Measurements from ENCODE around the gene ZNF2. TPM values are rescaled to one million over a fixed set of nuclear protein-coding genes. Genes with fewer than 3 reads are reported as not detected.

Gene ZNF2
- total and polyA plus RNA-seq, 8 donors = 4.1 to 9.1 (median 8.1) TPM

- H3K9me3 ChIP-seq = peaks cover 16 to 100% of the 10 kb centered on the region in 2 donors
- no peaks in the 10 kb centered on the region for H3K27me3 ChIP-seq
These were observed 49.5 kb downstream of the ZNF2 start for GRCh38 chr2:95215018-95215612.

GRCh38 chr2:95220449-95220848 is 54.8 kb downstream of the ZNF2 start:
- DNase-seq (no peak), ATAC-seq (no peak)
- Histone ChIP-seq H3K4me3 (no peak overlapping the region), H3K4me1 (no peaks in the 10 kb centered on the region), H3K9me3 (peaks cover 14 to 100% of the 10 kb centered on the region in 2 donors), H3K36me3 (peaks cover 0 to 72% of the 10 kb centered on the region in 2 donors), H3K27ac (no peak overlapping the region), H3K27me3 (no peaks in the 10 kb centered on the region)
- intact Hi-C loops (cut with DNase I) = no loop called here
- no peak for TF ChIP-seq CTCF (IDR thresholded peaks at IDR 0.05)

More at GRCh38 chr2:95215018-95215612, 49.5 kb downstream of the ZNF2 start:
- no peak for TF ChIP-seq CTCF (IDR thresholded peaks at IDR 0.05)
- H3K4me3 ChIP-seq = no peak overlapping the region
- H3K36me3 ChIP-seq = peaks cover 0 to 91% of the 10 kb centered on the region in 2 donors
- intact Hi-C loops (cut with DNase I) = no loop called here
- no peaks in the 10 kb centered on the region for H3K4me1 ChIP-seq
- no peak overlapping the region for H3K27ac ChIP-seq
- DNase-seq = no peak
- ATAC-seq = no peak

- no peak for ATAC-seq
- Histone ChIP-seq H3K4me1 (no peaks in the 10 kb centered on the region), H3K4me3 (no peak overlapping the region), H3K27me3 (no peaks in the 10 kb centered on the region), H3K9me3 (peaks cover 0 to 69% of the 10 kb centered on the region in 2 donors), H3K36me3 (peaks cover 0 to 30% of the 10 kb centered on the region in 2 donors), H3K27ac (no peak overlapping the region)
- intact Hi-C loops (cut with DNase I) = no loop called here
- no peak for DNase-seq
- no peak for TF ChIP-seq CTCF (IDR thresholded peaks at IDR 0.05)
These were observed 60.0 kb downstream of the ZNF2 start for GRCh38 chr2:95225658-95226057.

- ATAC-seq (peak; percentile 91), DNase-seq (peak in 2 of 4 donors; percentile 38 to 41)
- Histone ChIP-seq H3K27me3 (no peaks in the 10 kb centered on the region), H3K9me3 (peaks cover 0 to 17% of the 10 kb centered on the region in 2 donors), H3K27ac (no peak overlapping the region), H3K36me3 (no peaks in the 10 kb centered on the region), H3K4me1 (no peaks in the 10 kb centered on the region), H3K4me3 (no peak overlapping the region)
- peak; percentile 62 to 65 for TF ChIP-seq CTCF (IDR thresholded peaks at IDR 0.05)
- intact Hi-C loops (cut with DNase I) = no loop called here
These were observed 66.1 kb downstream of the ZNF2 start for GRCh38 chr2:95231723-95232122.

GRCh38 chr2:95232232-95232631 is 66.6 kb downstream of the ZNF2 start:
- H3K27ac ChIP-seq = no peak overlapping the region
- ATAC-seq (peak; percentile 50), DNase-seq (no peak)
- TF ChIP-seq CTCF (IDR thresholded peaks at IDR 0.05) = no peak
- intact Hi-C loops (cut with DNase I) = no loop called here
- peaks cover 0 to 15% of the 10 kb centered on the region in 2 donors for H3K9me3 ChIP-seq
- no peaks in the 10 kb centered on the region for H3K36me3 ChIP-seq
- H3K27me3 ChIP-seq = no peaks in the 10 kb centered on the region
- no peak overlapping the region for H3K4me3 ChIP-seq
- H3K4me1 ChIP-seq = no peaks in the 10 kb centered on the region

Other genes with a start within 250 kb of the ZNF2 start
- gene MAL, start 140.1 kb upstream of the ZNF2 start, total RNA-seq = 10 to 100 TPM in 1 of 2 donors, 1 to 10 TPM in 1; 1.8 to 13.6 TPM
- gene MAL, start 140.1 kb upstream of the ZNF2 start, polyA plus RNA-seq (ENCODE audit: insufficient read length in 6 of 6) = 1 to 10 TPM in 5 of 6 donors, under 1 TPM in 1; 0.76 to 3.7 (median 1.7) TPM
- 10 to 100 TPM; 46.7 to 50.5 TPM for gene MRPS5, start 44.0 kb upstream of the ZNF2 start, total RNA-seq
- 100 to 1,000 TPM in 1 of 6 donors, 10 to 100 TPM in 5; 72.7 to 101 (median 87.6) TPM for gene MRPS5, start 44.0 kb upstream of the ZNF2 start, polyA plus RNA-seq (ENCODE audit: insufficient read length in 6 of 6)
- gene ZNF514, start 6.0 kb upstream of the ZNF2 start, total RNA-seq = 10 to 100 TPM; 12.9 to 15.6 TPM
- gene ZNF514, start 6.0 kb upstream of the ZNF2 start, polyA plus RNA-seq (ENCODE audit: insufficient read length in 6 of 6) = 10 to 100 TPM; 27.9 to 50.5 (median 45.5) TPM
- gene ZNF892, start 41.7 kb downstream of the ZNF2 start, total RNA-seq = 1 to 10 TPM; 4.3 to 5.0 TPM
- 1 to 10 TPM; 4.6 to 5.6 (median 5.1) TPM for gene ZNF892, start 41.7 kb downstream of the ZNF2 start, polyA plus RNA-seq (ENCODE audit: insufficient read length in 6 of 6)
- 10 to 100 TPM in 1 of 2 donors, 1 to 10 TPM in 1; 5.6 to 16.4 TPM for gene PROM2, start 108.6 kb downstream of the ZNF2 start, total RNA-seq
- 10 to 100 TPM in 5 of 6 donors, 1 to 10 TPM in 1; 9.9 to 15.9 (median 15.3) TPM for gene PROM2, start 108.6 kb downstream of the ZNF2 start, polyA plus RNA-seq (ENCODE audit: insufficient read length in 6 of 6)
- gene KCNIP3, start 131.5 kb downstream of the ZNF2 start, total RNA-seq = 1 to 10 TPM; 3.2 to 4.5 TPM
- 10 to 100 TPM in 2 of 6 donors, 1 to 10 TPM in 4; 6.0 to 12.6 (median 8.5) TPM for gene KCNIP3, start 131.5 kb downstream of the ZNF2 start, polyA plus RNA-seq (ENCODE audit: insufficient read length in 6 of 6)
- gene FAHD2A, start 236.9 kb downstream of the ZNF2 start, total RNA-seq = 10 to 100 TPM; 23.6 to 26.8 TPM
- 10 to 100 TPM; 32.4 to 42.3 (median 39.2) TPM for gene FAHD2A, start 236.9 kb downstream of the ZNF2 start, polyA plus RNA-seq (ENCODE audit: insufficient read length in 6 of 6)